OCI-LY7 (cell line): Measurements from ENCODE around the gene PIP4P1. TPM values are rescaled to one million over a fixed set of nuclear protein-coding genes. Genes with fewer than 3 reads are reported as not detected.
A peak's percentile ranks its signal among the peaks of the same experiment; 100 is the strongest.

Experiments used
- BruUV-seq: library from RNA; stranded (reverse); fragments of 400-500 nt; replicated peaks from 2 replicates; lab custom pipeline; 2021; lab: Mats Ljungman, UMichigan
- CTCF ChIA-PET: fragments of 300-600 bp; sonication (Branson Sonifier 250); formaldehyde crosslinking; loops from one replicate; lab custom pipeline; 2022; ENCODE audit warnings: antibody characterized with exemption; ENCODE audit not compliant: unreplicated experiment; lab: Charles Lee
- POLR2A ChIA-PET: fragments of 300-600 bp; sonication (Branson Sonifier 250); formaldehyde crosslinking; loops from one replicate; lab custom pipeline; 2022; ENCODE audit warnings: antibody characterized with exemption; lab: Charles Lee
- DNase-seq: peaks from one replicate; pipeline ENCODE4 v3.0.0-alpha.2; 2015; ENCODE audit warnings: low spot score
- H2AFZ ChIP-seq: fragments of 200-600 bp; sonication (generic), shearing (Covaris generic); 2 replicates; pipeline ENCODE4 v1.6.1; 2014; ENCODE audit warnings: mild to moderate bottlenecking, antibody characterized with exemption, low read length, moderate library complexity
- H3K27ac ChIP-seq: fragments of 200-600 bp; sonication (generic); 2 replicates; pipeline ENCODE4 v1.5.1; 2014; ENCODE audit warnings: mixed run types, low read depth, mild to moderate bottlenecking, moderate library complexity, low read length, inconsistent platforms; ENCODE audit not compliant: poor library complexity, severe bottlenecking
- H3K36me3 ChIP-seq: fragments of 200-600 bp; sonication (generic); 2 replicates; pipeline ENCODE4 v1.6.1; 2014; ENCODE audit warnings: mild to moderate bottlenecking, antibody characterized with exemption, low read length, moderate library complexity, mixed read lengths; ENCODE audit not compliant: insufficient read depth
- H3K4me1 ChIP-seq: fragments of 200-600 bp; sonication (generic); 2 replicates; pipeline ENCODE4 v1.5.1; 2014; ENCODE audit warnings: mild to moderate bottlenecking, low read length; ENCODE audit not compliant: insufficient read depth, poor library complexity, severe bottlenecking
- H3K4me2 ChIP-seq: fragments of 200-600 bp; sonication (generic); 2 replicates; pipeline ENCODE4 v1.6.1; 2014; ENCODE audit warnings: mild to moderate bottlenecking, low read length
- H3K4me3 ChIP-seq: fragments of 200-600 bp; sonication (generic); 2 replicates; pipeline ENCODE4 v1.5.1; 2014; ENCODE audit warnings: mild to moderate bottlenecking, low read depth, low read length; ENCODE audit not compliant: poor library complexity, severe bottlenecking
- H3K79me2 ChIP-seq: fragments of 200-600 bp; sonication (generic); 2 replicates; pipeline ENCODE4 v1.6.1; 2016; ENCODE audit warnings: low read depth, mild to moderate bottlenecking, low read length, moderate library complexity, mixed read lengths; ENCODE audit not compliant: insufficient read depth
- H3K9me2 ChIP-seq: fragments of 200-600 bp; sonication (generic); 2 replicates; pipeline ENCODE4 v1.6.1; 2016; ENCODE audit warnings: mild to moderate bottlenecking, low read length, mixed read lengths; ENCODE audit not compliant: insufficient read depth
- H3K9me3 ChIP-seq: fragments of 200-600 bp; sonication (generic); 2 replicates; pipeline ENCODE4 v1.6.1; 2014; ENCODE audit warnings: mild to moderate bottlenecking, mixed run types, low read length, mixed read lengths
- H4K20me1 ChIP-seq: fragments of 200-600 bp; sonication (generic); 2 replicates; pipeline ENCODE4 v1.6.1; 2014; ENCODE audit warnings: mild to moderate bottlenecking, antibody characterized with exemption, low read length, moderate library complexity, mixed read lengths; ENCODE audit not compliant: insufficient read depth
- CTCF ChIP-seq: fragments of 200-600 bp; sonication (generic); conservative IDR thresholded peaks from 2 replicates; pipeline ENCODE4 v1.5.1; 2014; ENCODE audit warnings: mild to moderate bottlenecking, antibody characterized with exemption, low read length, moderate library complexity, mixed read lengths
- EZH2phosphoT487 ChIP-seq: fragments of 200-600 bp; sonication (generic); IDR thresholded peaks from 2 replicates; pipeline ENCODE4 v1.6.1; 2018; ENCODE audit warnings: low read depth, borderline replicate concordance, mild to moderate bottlenecking, mixed run types, antibody characterized with exemption, low read length, moderate library complexity, mixed read lengths
- intact Hi-C: fragments of 100-400 bp; cut with micrococcal nuclease; formaldehyde crosslinking; loops from one replicate; pipeline ENCODE4 v1.10.0; 2022; ENCODE audit not compliant: unreplicated experiment
- total RNA-seq, 2 experiments: library from RNA; depleted of rRNA in 1 of 2; stranded (reverse); fragments of >200 nt in 1 of 2; shearing (Covaris generic) in 1 of 2; gene quantifications; 2 replicates each; pipeline ENCODE4 v1.2.3, GENCODE V29; 2014 to 2022

Gene PIP4P1
- total RNA-seq, 2 experiments from 2014 or later, result 26.9 to 44.7 TPM

- H3K4me1 ChIP-seq, result no peaks in the 10 kb centered on the region
- H3K9me3 ChIP-seq, result no peaks in the 10 kb centered on the region
- H3K27ac ChIP-seq, result no peak overlapping the region
- no peaks in the 10 kb centered on the region for H4K20me1 ChIP-seq
- H3K9me2 ChIP-seq, result no peaks in the 10 kb centered on the region
- ChIA-PET CTCF (no interaction called here), POLR2A (interaction anchor here (1.0 kb wide), 1 partner anchor 138 kb away, joined by 6 read pairs; no protein-coding TSS in a partner anchor)
- H2AFZ ChIP-seq, result no peak overlapping the region
- no TSS peak for BruUV-seq
- no peak overlapping the region for H3K4me3 ChIP-seq
- no peaks in the 10 kb centered on the region for H3K79me2 ChIP-seq
- intact Hi-C loops, result no loop called here
- no peak overlapping the region for H3K4me2 ChIP-seq
- H3K36me3 ChIP-seq, result no peaks in the 10 kb centered on the region
- TF ChIP-seq CTCF, result no peak
- TF ChIP-seq EZH2phosphoT487, result no peak
- DNase-seq, result no peak
Observed at GRCh38 chr14:20490563-20490962, 29.3 kb upstream of the PIP4P1 start.

GRCh38 chr14:20489093-20489994 is 28.1 kb upstream of the PIP4P1 start:
- no peaks in the 10 kb centered on the region for H3K4me1 ChIP-seq
- H3K9me3 ChIP-seq, result no peaks in the 10 kb centered on the region
- H2AFZ ChIP-seq, result no peak overlapping the region
- no peaks in the 10 kb centered on the region for H4K20me1 ChIP-seq
- CTCF ChIA-PET, result interaction anchor here (0.6 kb wide), 1 partner anchor 232 kb away, joined by 3 read pairs; no protein-coding TSS in a partner anchor
- no peak overlapping the region for H3K4me3 ChIP-seq
- intact Hi-C loops, result no loop called here
- H3K27ac ChIP-seq, result no peak overlapping the region
- H3K36me3 ChIP-seq, result no peaks in the 10 kb centered on the region
- TF ChIP-seq CTCF (no peak), EZH2phosphoT487 (no peak)
- H3K9me2 ChIP-seq, result no peaks in the 10 kb centered on the region
- POLR2A ChIA-PET, result interaction anchor here (0.9 to 2.3 kb wide), 3 partner anchors 14 to 148 kb away, joined by 3 to 6 read pairs (median 4); partner anchors contain the start of gene PNP
- DNase-seq, result no peak
- H3K4me2 ChIP-seq, result no peak overlapping the region
- BruUV-seq, result no TSS peak
- H3K79me2 ChIP-seq, result no peaks in the 10 kb centered on the region

GRCh38 chr14:20487396-20487725 is 26.1 kb upstream of the PIP4P1 start:
- intact Hi-C loops, result no loop called here
- no peak overlapping the region for H3K27ac ChIP-seq
- no peaks in the 10 kb centered on the region for H3K79me2 ChIP-seq
- no peak for DNase-seq
- ChIA-PET POLR2A (interaction anchor here (0.5 to 2.3 kb wide), 5 partner anchors 9 to 178 kb away, joined by 3 to 6 read pairs (median 4); partner anchors contain the start of gene PNP), CTCF (no interaction called here)
- BruUV-seq, result no TSS peak
- no peak overlapping the region for H3K4me3 ChIP-seq
- no peaks in the 10 kb centered on the region for H4K20me1 ChIP-seq
- no peaks in the 10 kb centered on the region for H3K9me3 ChIP-seq
- no peaks in the 10 kb centered on the region for H3K4me1 ChIP-seq
- TF ChIP-seq EZH2phosphoT487, result no peak
- peak; percentile 33; the same call in 1 of the 2 replicates for TF ChIP-seq CTCF
- no peak overlapping the region for H2AFZ ChIP-seq
- no peak overlapping the region for H3K4me2 ChIP-seq
- H3K36me3 ChIP-seq, result no peaks in the 10 kb centered on the region
- H3K9me2 ChIP-seq, result no peaks in the 10 kb centered on the region
